Brain microvascular endothelial cell (primary cell): ENCODE data around the gene SPRR5.

Experiments
- DNase-seq: peaks from one replicate; pipeline ENCODE4 v3.0.0-alpha.2; 2020
- H3K27ac ChIP-seq: fragments of 250-450 bp; sonication (Bioruptor Pico); 2 replicates; pipeline ENCODE4 v1.5.1; 2020; ENCODE audit warnings: mild to moderate bottlenecking, moderate library complexity
- H3K27me3 ChIP-seq: fragments of 250-450 bp; sonication (Bioruptor Pico); replicated peaks from 2 replicates; pipeline ENCODE4 v1.5.1; 2020; ENCODE audit warnings: mild to moderate bottlenecking
- H3K36me3 ChIP-seq: fragments of 250-450 bp; sonication (Bioruptor Pico); replicated peaks from 2 replicates; pipeline ENCODE4 v1.5.1; 2020; ENCODE audit warnings: mild to moderate bottlenecking
- H3K4me3 ChIP-seq: 2 replicates; pipeline ENCODE4 v1.5.1; 2011; ENCODE audit warnings: low read depth, mild to moderate bottlenecking, control low read depth, low read length, moderate library complexity
- CTCF ChIP-seq: IDR thresholded peaks from 2 replicates; pipeline ENCODE4 v1.5.1; 2011; ENCODE audit warnings: low read depth, mild to moderate bottlenecking, moderate library complexity, low read length, control low read depth, inconsistent platforms; ENCODE audit errors: missing control alignments
- in situ Hi-C: cut with HindIII; loops from 2 replicates; pipeline ENCODE4 v1.10.0; 2017; ENCODE audit warnings: low sequenced_read_pairs, low pct_ligation_motif_present

SPRR5 gene

DNA sequence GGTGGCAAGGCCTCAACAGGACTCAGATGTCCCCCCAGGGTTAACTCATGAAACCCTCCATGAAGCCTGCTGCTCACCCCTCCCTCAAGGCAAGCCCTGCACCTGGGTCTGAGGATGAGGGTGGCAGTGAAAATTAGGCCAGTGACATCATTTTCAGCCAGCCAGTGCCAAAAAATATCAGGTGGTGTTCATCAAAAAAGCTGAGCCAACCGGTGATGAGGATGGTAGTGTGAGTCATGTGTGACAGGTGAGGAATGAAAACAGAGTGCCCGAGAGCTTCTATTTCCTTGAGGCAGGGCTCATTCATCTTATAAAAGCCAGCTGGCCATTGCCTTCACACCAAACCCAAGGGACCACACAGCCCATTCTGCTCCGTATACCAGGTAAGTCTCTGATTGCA is 36.7 kb downstream of the SPRR5 start, which contains the start of gene SPRR1A:
SPRR1A (plus strand) TSS at position 339 of the 400 bp plus-strand sequence. CDS start 1,150 bp downstream, outside the sequence.
- no peak within 1 kb of the TSS for H3K4me3 ChIP-seq

DNA sequence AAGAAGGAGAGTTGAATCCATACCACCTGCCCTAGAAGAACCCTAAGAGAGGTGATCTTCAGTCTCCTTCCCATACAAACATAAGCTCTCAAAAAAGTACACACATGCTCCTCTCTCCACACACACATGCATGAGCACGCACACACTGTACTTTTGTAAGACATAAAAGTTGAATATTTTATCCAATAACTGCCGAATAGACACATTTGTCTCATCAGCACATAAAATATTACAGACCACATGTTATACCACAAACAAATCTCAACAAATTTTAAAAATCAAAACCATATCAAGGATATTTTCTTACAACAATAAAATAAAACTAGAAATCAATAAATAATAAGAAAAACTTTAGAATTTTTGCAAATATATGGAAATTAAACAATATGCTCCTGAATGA is 39.6 kb downstream of the SPRR5 start:
- no peaks in the 10 kb centered on the region for H3K36me3 ChIP-seq
- in situ Hi-C loops: no loop called here

More for the DNA sequence above, 36.7 kb downstream of the SPRR5 start, which contains the start of gene SPRR1A:
- TF ChIP-seq CTCF: no peak
- no peaks in the 10 kb centered on the region for H3K36me3 ChIP-seq
- H3K27ac ChIP-seq: no peak within 1 kb of the TSS
- H3K27me3 ChIP-seq: no peaks in the 10 kb centered on the region
- in situ Hi-C loops: no loop called here
- DNase-seq: no peak

DNA sequence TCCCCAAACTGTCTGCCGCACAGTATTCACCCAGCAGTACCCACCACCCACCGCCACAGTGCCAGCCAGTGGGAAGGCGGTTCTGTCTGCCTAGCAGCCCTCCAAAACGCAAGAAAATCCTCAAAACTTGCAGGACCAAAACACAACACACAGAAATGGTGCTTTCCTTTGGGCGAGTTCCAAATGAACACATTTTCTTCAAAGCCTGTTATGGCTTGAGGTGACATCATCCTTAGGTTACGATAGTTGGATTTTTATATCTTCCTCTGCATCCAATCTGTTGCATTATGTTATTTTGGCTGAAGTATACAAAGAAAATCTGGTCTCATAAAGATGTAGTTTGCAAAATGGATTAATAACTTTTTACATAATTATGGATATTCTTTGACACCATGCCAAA is 46.2 kb downstream of the SPRR5 start:
- in situ Hi-C loops: no loop called here
- H3K4me3 ChIP-seq: no peak overlapping the region
- H3K27me3 ChIP-seq: no peaks in the 10 kb centered on the region
- H3K27ac ChIP-seq: no peak overlapping the region
- TF ChIP-seq CTCF: no peak
- no peaks in the 10 kb centered on the region for H3K36me3 ChIP-seq
- DNase-seq: no peak

More for the DNA sequence above, 39.6 kb downstream of the SPRR5 start:
- Histone ChIP-seq H3K4me3 (no peak overlapping the region), H3K27me3 (no peaks in the 10 kb centered on the region), H3K27ac (no peak overlapping the region)
- no peak for TF ChIP-seq CTCF
- DNase-seq: no peak

DNA sequence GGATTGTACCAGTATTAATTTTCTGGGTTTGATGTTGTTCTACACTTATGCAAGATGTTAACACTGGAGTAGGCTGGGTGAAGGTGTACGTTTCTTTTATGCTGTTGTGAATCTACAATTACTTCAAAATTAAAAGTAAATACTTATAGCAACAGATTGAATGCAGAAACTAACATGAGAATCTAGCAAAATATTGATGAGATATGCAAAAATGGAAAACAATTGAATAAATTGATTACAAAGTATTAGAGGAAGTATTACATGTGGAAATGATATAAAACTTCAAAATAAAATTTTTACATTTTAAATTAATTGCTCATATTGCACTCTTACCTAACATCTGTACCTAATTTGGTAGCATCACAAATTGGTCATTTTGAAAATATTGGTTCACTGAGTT is 48.8 kb downstream of the SPRR5 start:
- Histone ChIP-seq H3K27ac (no peak overlapping the region), H3K36me3 (no peaks in the 10 kb centered on the region), H3K27me3 (no peaks in the 10 kb centered on the region), H3K4me3 (no peak overlapping the region)
- in situ Hi-C loops: no loop called here
- DNase-seq: no peak
- no peak for TF ChIP-seq CTCF

DNA sequence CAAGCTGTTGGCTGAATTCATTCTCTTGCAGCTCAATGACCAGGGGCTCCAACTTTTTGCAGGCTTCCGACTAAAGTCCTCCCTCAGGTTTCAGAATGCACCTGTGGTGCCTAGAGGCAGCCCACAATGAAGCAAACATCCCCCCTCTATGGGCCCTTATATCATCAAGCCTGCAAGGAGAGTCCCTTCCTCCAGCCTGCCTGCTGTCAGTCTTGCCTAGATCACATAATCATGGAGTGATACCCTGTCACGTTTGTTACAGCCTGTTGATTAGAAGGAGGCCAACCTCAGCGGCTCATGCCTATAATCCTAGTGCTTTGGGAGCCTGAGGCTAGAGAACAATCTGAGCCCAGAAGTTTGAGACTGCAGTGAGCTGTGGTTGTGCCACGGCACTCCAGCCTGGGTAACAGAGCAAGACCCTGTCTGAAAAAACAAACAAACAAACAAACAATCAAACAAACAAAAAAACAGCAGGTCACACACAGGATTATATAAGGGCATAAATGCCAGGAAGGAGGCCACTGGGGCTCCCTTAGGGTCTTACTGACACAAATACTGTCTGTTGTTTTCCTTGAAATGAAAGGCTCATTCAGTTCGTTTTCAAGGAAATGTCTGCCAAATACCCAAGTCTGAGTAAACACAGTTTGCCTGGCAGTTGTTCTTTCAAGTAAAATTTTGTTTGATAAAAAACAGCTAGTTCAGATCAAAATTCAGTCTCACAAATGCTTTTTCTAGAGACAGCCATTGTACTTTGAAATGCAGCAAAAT is 49.8 kb downstream of the SPRR5 start:
- in situ Hi-C loops: no loop called here
- Histone ChIP-seq H3K27me3 (no peaks in the 10 kb centered on the region), H3K27ac (no peak overlapping the region), H3K4me3 (no peak overlapping the region), H3K36me3 (no peaks in the 10 kb centered on the region)
- no peak for TF ChIP-seq CTCF
- no peak for DNase-seq

DNA sequence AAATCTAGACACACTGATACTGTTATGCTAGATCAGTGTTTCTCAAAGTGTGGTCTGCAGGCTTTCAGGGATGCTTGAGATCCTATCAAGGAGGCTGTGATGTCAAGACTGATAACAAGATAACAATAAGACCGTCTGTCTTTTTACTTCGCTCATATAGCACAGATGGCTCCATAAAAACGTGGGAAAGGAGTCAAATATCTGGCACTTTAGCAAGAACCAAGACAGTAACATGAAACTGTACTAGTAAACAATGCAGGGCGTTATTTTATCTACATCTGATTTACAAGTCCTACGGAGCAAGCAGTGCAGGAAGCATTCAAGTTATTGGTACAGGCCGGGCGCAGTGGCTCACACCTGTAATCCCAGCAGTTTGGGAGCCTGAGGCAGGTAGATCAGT is 50.9 kb downstream of the SPRR5 start:
- Histone ChIP-seq H3K36me3 (no peaks in the 10 kb centered on the region), H3K27me3 (no peaks in the 10 kb centered on the region), H3K27ac (no peak overlapping the region), H3K4me3 (no peak overlapping the region)
- DNase-seq: no peak
- no peak for TF ChIP-seq CTCF
- in situ Hi-C loops: no loop called here
